Mucosa of rectum (tissue), 2 donors: ENCODE data around the gene SNCB.

Experiments used
- H3K27ac ChIP-seq, 2 donors: one replicate each; pipeline ENCODE4 v1.7.0; 2013; ENCODE audit warnings: inconsistent platforms in 2 of 2, low read depth in 2 of 2, low read length in 2 of 2
- H3K27me3 ChIP-seq, 2 donors: one replicate each; pipeline ENCODE4 v1.7.0; 2013; ENCODE audit warnings: low read length in 2 of 2; ENCODE audit not compliant: control insufficient read depth in 2 of 2, insufficient read depth in 2 of 2
- H3K36me3 ChIP-seq, 2 donors: one replicate each; pipeline ENCODE4 v1.7.0; 2013; ENCODE audit warnings: low read length in 2 of 2; ENCODE audit not compliant: control insufficient read depth in 2 of 2, insufficient read depth in 2 of 2
- H3K4me1 ChIP-seq, 2 donors: one replicate each; pipeline ENCODE4 v1.7.0; 2013; ENCODE audit warnings: low read length in 2 of 2, mild to moderate bottlenecking in 1 of 2; ENCODE audit not compliant: control insufficient read depth in 2 of 2, insufficient read depth in 2 of 2
- H3K4me3 ChIP-seq, 2 donors: one replicate each; pipeline ENCODE4 v1.7.0; 2013; ENCODE audit warnings: low read length in 2 of 2
- H3K9ac ChIP-seq, 2 donors: one replicate each; pipeline ENCODE4 v1.7.0; 2013; ENCODE audit warnings: low read length in 2 of 2, low read depth in 1 of 2, mild to moderate bottlenecking in 1 of 2
- H3K9me3 ChIP-seq, 2 donors: one replicate each; pipeline ENCODE4 v1.7.0; 2013; ENCODE audit warnings: low read length in 2 of 2; ENCODE audit not compliant: control insufficient read depth in 2 of 2
- donor health status: healthy.
- donor health status: Normal muscosa, but diverticular disease.

The SNCB gene

DNA sequence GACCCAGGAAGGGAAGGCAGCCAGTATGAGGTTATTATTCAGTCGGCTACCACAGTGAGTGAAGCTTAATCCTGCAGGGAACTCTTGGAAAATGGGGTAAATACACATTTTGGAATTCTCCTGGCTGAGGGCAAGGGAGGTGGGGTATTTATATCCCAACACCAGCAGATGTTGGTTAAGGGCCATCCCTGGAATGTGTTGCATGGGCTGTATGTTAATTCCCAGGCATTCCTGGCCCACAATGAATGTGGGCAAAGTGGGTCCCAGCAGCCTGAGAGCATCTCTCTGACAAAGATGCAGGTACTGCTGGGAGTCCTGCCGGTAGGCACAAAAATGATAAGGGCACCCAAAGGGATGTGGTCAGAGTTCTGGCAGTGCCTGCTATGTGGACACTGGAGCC is 17.5 kb downstream of the SNCB start:
- Histone ChIP-seq H3K4me1 (peaks cover 0 to 5% of the 10 kb centered on the region in 2 donors), H3K4me3 (no peak overlapping the region), H3K9ac (no peak overlapping the region), H3K27me3 (peaks cover 11 to 19% of the 10 kb centered on the region in 2 donors), H3K9me3 (no peaks in the 10 kb centered on the region), H3K36me3 (no peaks in the 10 kb centered on the region), H3K27ac (no peak overlapping the region)

DNA sequence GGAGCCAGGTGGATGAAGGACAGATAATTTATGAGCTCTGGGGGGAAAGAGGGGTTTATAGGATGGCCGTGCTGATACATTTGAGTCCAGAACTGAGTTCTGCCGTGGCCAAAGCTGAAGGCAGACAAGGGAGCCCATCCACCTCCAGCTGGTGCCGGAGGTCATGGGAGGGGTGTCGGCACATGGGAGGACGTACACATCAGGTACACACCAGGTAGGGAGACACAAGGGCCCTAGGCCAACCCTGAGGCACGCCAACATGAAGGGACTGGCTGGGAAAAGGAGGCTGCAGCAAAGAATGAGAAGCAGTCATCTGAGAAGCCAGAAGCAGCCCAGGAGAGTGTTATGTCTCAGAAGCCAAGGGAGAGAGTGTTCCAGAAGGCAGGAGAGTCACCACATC is 18.3 kb downstream of the SNCB start:
- H3K36me3 ChIP-seq = no peaks in the 10 kb centered on the region
- H3K4me3 ChIP-seq = no peak overlapping the region
- no peaks in the 10 kb centered on the region for H3K9me3 ChIP-seq
- H3K27ac ChIP-seq = no peak overlapping the region
- no peak overlapping the region for H3K9ac ChIP-seq
- H3K27me3 ChIP-seq = peaks cover 8 to 17% of the 10 kb centered on the region in 2 donors
- peaks cover 0 to 5% of the 10 kb centered on the region in 2 donors for H3K4me1 ChIP-seq

DNA sequence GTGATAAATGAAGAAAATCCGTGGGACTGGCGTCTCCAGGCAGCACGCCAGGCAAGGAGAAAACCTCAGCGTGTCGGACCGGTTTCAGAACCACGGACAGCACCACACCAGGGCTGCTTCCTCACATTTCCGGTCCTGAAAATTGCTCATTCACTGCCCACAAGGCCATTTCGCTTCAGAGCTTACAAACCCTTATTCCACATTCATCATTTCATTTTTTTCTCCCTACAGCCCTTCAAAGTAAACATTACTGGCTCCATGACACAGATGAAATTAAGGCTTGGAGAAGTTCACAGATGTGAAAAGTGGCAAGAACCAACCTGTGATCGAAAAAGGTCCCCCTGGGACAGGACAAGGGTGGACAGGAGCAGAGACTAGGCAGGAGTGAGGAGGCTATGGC is 18.9 kb downstream of the SNCB start:
- H3K9me3 ChIP-seq = no peaks in the 10 kb centered on the region
- no peaks in the 10 kb centered on the region for H3K36me3 ChIP-seq
- H3K4me1 ChIP-seq = peaks cover 0 to 5% of the 10 kb centered on the region in 2 donors
- H3K9ac ChIP-seq = no peak overlapping the region
- peaks cover 4 to 14% of the 10 kb centered on the region in 2 donors for H3K27me3 ChIP-seq
- H3K27ac ChIP-seq = no peak overlapping the region
- no peak overlapping the region for H3K4me3 ChIP-seq

DNA sequence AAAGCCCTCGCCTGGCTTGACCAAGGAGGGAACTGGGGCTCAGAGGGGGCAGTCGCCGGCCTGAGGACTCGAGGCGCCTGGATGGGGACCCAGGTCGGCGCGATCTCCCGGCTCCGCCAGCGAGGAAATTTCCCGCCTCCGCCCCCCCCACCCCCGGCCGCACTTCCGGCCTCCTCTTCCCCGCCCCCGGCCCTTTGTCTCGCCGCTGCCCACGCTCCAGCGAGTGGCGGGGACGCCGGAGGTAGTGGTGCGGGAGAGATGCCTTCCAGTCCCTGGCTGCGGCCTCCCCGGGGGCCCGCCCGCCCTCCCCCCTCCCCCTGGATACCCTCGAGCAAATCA is 19.9 kb downstream of the SNCB start:
- H3K9ac ChIP-seq = peak overlapping the region in 1 of 2 donors; percentile 32
- H3K27ac ChIP-seq = no peak overlapping the region
- peaks cover 0 to 5% of the 10 kb centered on the region in 2 donors for H3K4me1 ChIP-seq
- peaks cover 4 to 14% of the 10 kb centered on the region in 2 donors for H3K27me3 ChIP-seq
- no peaks in the 10 kb centered on the region for H3K9me3 ChIP-seq
- no peaks in the 10 kb centered on the region for H3K36me3 ChIP-seq
- H3K4me3 ChIP-seq = peak overlapping the region; percentile 61 to 62

DNA sequence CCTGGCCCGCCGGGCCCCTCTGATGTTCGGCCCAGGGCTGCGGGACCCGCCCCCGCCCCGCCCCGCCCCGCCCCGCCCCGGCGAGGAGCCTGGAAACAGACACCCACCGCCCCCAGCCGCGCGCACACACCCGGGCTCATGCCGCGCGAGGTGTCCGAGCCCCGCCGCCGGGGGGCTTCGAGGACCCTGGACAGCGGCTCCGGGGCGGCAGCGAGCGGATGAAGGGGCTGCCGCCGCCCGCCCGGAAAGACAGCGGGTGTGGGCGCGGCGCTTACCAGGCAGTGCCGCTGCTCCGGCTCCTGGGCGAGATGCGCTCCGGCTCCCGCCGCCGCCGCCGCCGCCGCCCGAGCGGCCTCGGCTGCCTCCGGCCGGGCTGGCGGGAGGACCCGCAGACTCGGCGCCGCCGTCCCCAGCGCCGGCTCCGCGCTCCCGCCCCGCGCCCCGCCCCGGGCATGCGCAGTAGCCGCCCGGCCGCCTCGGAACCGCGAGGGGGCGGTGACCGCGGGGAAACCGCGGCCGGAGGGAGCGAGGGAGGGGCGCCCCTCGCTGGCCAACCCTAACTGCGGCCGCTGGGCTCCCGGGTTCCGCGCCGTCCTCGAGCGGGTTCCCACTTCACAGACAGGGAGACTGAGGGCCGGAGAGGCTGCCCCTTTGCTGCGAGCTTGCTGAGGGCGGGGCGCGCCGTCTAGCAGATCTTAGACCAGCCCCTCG is 20.5 kb downstream of the SNCB start, which contains the start of gene GPRIN1:
Gene GPRIN1, minus strand, starts transcription at position 433 of the 711 bp plus-strand sequence. CDS start 10,322 bp downstream, outside the sequence.
- H3K4me1 ChIP-seq = peaks cover 0 to 5% of the 10 kb centered on the region in 2 donors
- H3K9me3 ChIP-seq = no peaks in the 10 kb centered on the region
- peaks cover 4 to 13% of the 10 kb centered on the region in 2 donors for H3K27me3 ChIP-seq
- no peak within 1 kb of the TSS for H3K27ac ChIP-seq
- H3K4me3 ChIP-seq = peak within 1 kb of the TSS; percentile 61 to 62
- H3K9ac ChIP-seq = peak within 1 kb of the TSS in 1 of 2 donors; percentile 32
- H3K36me3 ChIP-seq = no peaks in the 10 kb centered on the region

DNA sequence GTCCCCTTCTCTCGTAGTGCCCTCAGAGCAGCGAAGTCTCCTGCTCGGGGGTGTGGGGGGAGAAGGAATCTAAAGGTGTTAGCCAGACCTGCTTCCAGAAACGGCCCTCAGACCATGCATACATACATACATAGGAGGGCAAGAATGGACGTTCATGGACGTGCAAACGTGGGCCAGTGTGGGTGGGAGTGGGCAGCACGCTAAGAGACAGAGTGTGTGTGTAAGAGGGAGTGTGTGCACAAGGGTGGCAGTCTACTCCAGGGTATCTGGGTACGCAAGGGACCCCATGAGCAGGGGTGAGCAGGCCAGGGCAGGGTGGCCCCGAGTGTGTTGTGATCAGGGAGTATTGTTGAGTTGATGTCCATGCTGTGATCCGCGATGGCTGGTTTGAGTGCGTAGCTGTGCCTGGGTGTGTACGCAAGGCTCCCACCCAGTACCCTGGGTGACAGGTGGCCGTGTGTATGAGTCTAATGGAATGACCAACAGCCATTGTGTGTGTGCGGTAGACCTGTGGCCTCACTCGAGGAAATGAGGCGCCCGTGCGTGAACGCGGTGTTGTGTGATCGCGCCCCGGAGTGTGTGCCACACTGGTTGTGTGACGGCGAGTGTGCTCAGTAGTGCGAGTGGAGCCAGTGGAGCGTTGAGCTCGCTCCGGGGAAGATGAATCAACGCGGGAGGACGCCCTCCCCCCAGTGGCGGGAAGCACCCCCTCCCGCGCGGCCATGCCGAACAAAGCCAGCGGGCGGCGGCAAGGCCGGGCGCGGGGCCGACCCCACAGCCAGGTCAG is 21.2 kb downstream of the SNCB start:
- Histone ChIP-seq H3K4me1 (peaks cover 0 to 5% of the 10 kb centered on the region in 2 donors), H3K9ac (no peak overlapping the region), H3K27ac (no peak overlapping the region), H3K4me3 (no peak overlapping the region), H3K36me3 (no peaks in the 10 kb centered on the region), H3K27me3 (peaks cover 4 to 10% of the 10 kb centered on the region in 2 donors), H3K9me3 (no peaks in the 10 kb centered on the region)

DNA sequence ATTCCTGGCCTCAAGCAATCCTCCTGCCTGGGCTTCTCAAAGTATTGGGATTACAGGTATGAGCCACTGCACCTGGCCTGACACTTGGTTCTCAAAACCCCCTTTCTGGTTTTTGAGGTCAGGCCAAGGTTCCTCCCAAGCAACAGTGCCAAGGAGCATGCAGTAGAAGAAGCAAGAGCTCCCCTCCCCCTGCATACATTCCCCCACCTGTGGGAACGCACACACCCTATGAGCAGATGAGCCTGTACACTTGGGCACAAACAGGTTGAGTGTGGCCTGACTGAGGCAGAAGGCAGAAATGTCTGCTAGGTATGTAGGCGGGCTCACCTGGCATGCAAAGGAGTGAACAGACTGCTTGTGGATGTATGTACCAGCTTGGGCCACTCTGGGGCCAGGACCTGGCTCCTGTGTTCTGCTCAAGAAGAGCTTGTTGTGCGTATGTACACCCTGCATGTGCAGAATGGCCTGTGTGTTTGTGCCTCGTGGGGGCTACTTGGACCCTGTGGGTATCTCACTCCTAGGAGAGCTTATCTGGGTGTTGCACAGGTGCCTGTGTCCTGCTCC is 22.1 kb downstream of the SNCB start:
- no peak overlapping the region for H3K9ac ChIP-seq
- H3K9me3 ChIP-seq = no peaks in the 10 kb centered on the region
- H3K4me1 ChIP-seq = peaks cover 0 to 5% of the 10 kb centered on the region in 2 donors
- H3K27me3 ChIP-seq = peaks cover 4 to 10% of the 10 kb centered on the region in 2 donors
- no peak overlapping the region for H3K27ac ChIP-seq
- H3K36me3 ChIP-seq = no peaks in the 10 kb centered on the region
- no peak overlapping the region for H3K4me3 ChIP-seq

DNA sequence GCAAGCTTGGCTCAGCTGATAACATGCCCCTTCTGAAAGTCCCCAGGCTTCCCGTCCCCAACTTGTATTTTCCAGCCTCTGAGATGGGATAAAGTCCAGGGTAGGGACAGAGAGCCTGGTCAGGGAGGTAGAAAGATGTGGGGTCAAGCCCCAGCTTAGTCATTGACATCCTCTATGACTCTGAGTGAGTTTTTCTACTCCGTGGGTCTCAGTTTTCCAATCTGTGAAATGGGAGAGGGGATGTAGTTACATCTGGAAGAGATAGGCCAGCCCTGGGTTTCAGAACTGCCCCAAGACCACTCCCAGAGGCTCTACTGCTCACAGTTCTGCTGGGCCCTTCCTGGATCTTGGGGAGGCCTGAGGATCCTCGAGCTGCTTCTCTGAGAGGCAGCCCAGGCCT is 23.5 kb downstream of the SNCB start:
- no peaks in the 10 kb centered on the region for H3K36me3 ChIP-seq
- H3K27ac ChIP-seq = no peak overlapping the region
- H3K4me3 ChIP-seq = no peak overlapping the region
- H3K9ac ChIP-seq = no peak overlapping the region
- peaks cover 0 to 5% of the 10 kb centered on the region in 2 donors for H3K4me1 ChIP-seq
- H3K9me3 ChIP-seq = no peaks in the 10 kb centered on the region
- H3K27me3 ChIP-seq = peaks cover 4 to 6% of the 10 kb centered on the region in 2 donors

DNA sequence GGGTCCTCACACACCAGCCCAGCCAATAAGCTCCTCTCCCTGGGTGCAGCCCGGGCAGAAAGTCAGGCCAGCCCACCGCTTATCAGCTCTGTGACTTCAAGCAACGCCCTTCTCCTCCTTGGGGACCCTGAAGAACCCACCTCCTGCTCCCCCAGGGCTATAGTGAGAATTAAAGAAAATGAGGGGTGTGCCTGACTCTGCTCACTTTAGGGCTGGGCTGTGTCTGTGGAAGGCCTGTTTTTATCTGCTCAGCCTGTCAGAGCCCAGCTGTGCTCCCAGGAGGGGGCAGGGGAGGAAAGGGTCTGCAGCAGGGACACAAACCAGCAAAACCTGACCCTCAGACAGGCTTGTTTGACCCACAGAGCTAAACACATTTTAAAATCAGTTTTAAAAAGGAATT is 24.3 kb downstream of the SNCB start:
- Histone ChIP-seq H3K27ac (no peak overlapping the region), H3K27me3 (peaks cover 4 to 6% of the 10 kb centered on the region in 2 donors), H3K9ac (no peak overlapping the region), H3K9me3 (no peaks in the 10 kb centered on the region), H3K4me1 (peaks cover 0 to 5% of the 10 kb centered on the region in 2 donors), H3K36me3 (no peaks in the 10 kb centered on the region), H3K4me3 (no peak overlapping the region)

DNA sequence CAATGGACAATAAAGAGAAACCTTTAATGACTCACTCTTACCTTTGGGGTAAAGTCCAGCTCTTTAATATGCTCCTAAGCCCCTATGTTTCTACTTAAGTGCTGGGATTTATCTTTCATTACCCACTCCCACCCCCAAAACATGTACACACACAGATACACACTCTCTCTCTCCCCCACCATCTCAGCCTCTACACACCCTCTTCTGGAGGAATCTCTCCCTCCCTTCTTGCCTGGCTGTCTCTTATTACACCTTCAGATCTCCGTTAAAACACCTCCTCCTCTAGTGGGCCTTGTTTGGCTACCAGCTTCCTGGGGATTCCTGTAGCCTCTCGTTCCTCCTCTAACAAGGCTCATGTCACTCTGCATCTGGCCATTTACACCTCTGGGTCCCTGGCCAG is 27.2 kb downstream of the SNCB start:
- H3K9me3 ChIP-seq = no peaks in the 10 kb centered on the region
- H3K4me1 ChIP-seq = no peaks in the 10 kb centered on the region

More for the DNA sequence above, 27.2 kb downstream of the SNCB start:
- Histone ChIP-seq H3K27me3 (no peaks in the 10 kb centered on the region), H3K9ac (no peak overlapping the region), H3K36me3 (no peaks in the 10 kb centered on the region), H3K4me3 (no peak overlapping the region), H3K27ac (no peak overlapping the region)
